HK-2 (cell line): Measurements from ENCODE around the gene RBM47.
A peak's percentile ranks its signal among the peaks of the same experiment; 100 is the strongest.
"Not testable (repeated sequence)": the region's sequence is repeated elsewhere in the genome, so short reads cannot be mapped to it uniquely, and the experiment has no call there.

Source experiments
- DNase-seq: peaks from one replicate; pipeline ENCODE4 v3.0.0-alpha.2; 2018; ENCODE audit not compliant: unreplicated experiment

Gene RBM47

GRCh38 chr4:40407468-40407867, 222.2 kb downstream of the RBM47 start:
- not testable (repeated sequence) for DNase-seq

GRCh38 chr4:40406340-40406739, 223.3 kb downstream of the RBM47 start:
- no peak for DNase-seq

GRCh38 chr4:40405193-40405592, 224.5 kb downstream of the RBM47 start:
- DNase-seq = no peak

- DNase-seq = no peak
These were observed 226.6 kb downstream of the RBM47 start for GRCh38 chr4:40403081-40403480.

- no peak for DNase-seq
These were observed 227.1 kb downstream of the RBM47 start for GRCh38 chr4:40402556-40402955.

GRCh38 chr4:40401631-40402030, 228.0 kb downstream of the RBM47 start:
- DNase-seq = no peak

- no peak for DNase-seq
These were observed 228.6 kb downstream of the RBM47 start for GRCh38 chr4:40401096-40401495.

GRCh38 chr4:40399578-40399977, 230.1 kb downstream of the RBM47 start:
- no peak for DNase-seq

- peak; percentile 10 for DNase-seq
These were observed 233.5 kb downstream of the RBM47 start for GRCh38 chr4:40395908-40396793.

GRCh38 chr4:40395166-40395900, 234.3 kb downstream of the RBM47 start:
- no peak for DNase-seq

GRCh38 chr4:40394236-40394635, 235.4 kb downstream of the RBM47 start:
- DNase-seq = no peak

- not testable (repeated sequence) for DNase-seq
These were observed 237.4 kb downstream of the RBM47 start for GRCh38 chr4:40392241-40392640.

GRCh38 chr4:40389986-40390385, 239.7 kb downstream of the RBM47 start:
- DNase-seq = no peak

- DNase-seq = no peak
These were observed 241.4 kb downstream of the RBM47 start for GRCh38 chr4:40388239-40388638.

- no peak for DNase-seq
These were observed 249.0 kb downstream of the RBM47 start for GRCh38 chr4:40380647-40381046.

GRCh38 chr4:40379248-40379647, 250.4 kb downstream of the RBM47 start:
- DNase-seq = no peak

- no peak for DNase-seq
These were observed 251.0 kb downstream of the RBM47 start for GRCh38 chr4:40378619-40379018.

- DNase-seq = no peak
These were observed 251.9 kb downstream of the RBM47 start for GRCh38 chr4:40377512-40378365.

GRCh38 chr4:40375620-40376019, 254.0 kb downstream of the RBM47 start:
- DNase-seq = no peak

GRCh38 chr4:40375095-40375494, 254.6 kb downstream of the RBM47 start:
- DNase-seq = no peak

- DNase-seq = no peak
These were observed 256.0 kb downstream of the RBM47 start for GRCh38 chr4:40373636-40374035.
